Keratinocyte (primary cell): Measurements from ENCODE around the gene NAA35. TPM values are rescaled to one million over a fixed set of nuclear protein-coding genes. Genes with fewer than 3 reads are reported as not detected.

Source experiments
- DNase-seq: peaks from one replicate; pipeline ENCODE4 v3.0.0-alpha.2; 2011; ENCODE audit warnings: low read depth, missing footprints, low spot score
- FAIRE-seq: peaks from 2 replicates; lab custom pipeline; 2011; peaks lifted over from hg19 to GRCh38; lab: Jason Lieb, UNC
- H2AFZ ChIP-seq: 2 replicates; pipeline ENCODE4 v1.6.0; 2012; ENCODE audit warnings: low read length, control low read depth, inconsistent platforms; ENCODE audit not compliant: control insufficient read depth
- H3K27ac ChIP-seq: 2 replicates; pipeline ENCODE4 v1.5.1; 2011; ENCODE audit warnings: low read length; ENCODE audit not compliant: control insufficient read depth, insufficient read depth
- H3K27me3 ChIP-seq: 3 replicates; pipeline ENCODE4 v1.6.0; 2011; ENCODE audit warnings: low read length; ENCODE audit not compliant: control insufficient read depth, insufficient read depth; ENCODE audit errors: extremely low read depth
- H3K36me3 ChIP-seq, 2 experiments: 2 replicates in 1 of 2; 3 replicates in 1 of 2; pipeline ENCODE4 v1.5.1; 2011; ENCODE audit warnings: low read length in 2 of 2, mild to moderate bottlenecking in 1 of 2; ENCODE audit not compliant: control insufficient read depth in 2 of 2, insufficient read depth in 2 of 2; ENCODE audit errors: extremely low read depth in 1 of 2
- H3K4me1 ChIP-seq: 3 replicates; pipeline ENCODE4 v1.5.1; 2011; ENCODE audit warnings: low read length; ENCODE audit not compliant: control insufficient read depth, insufficient read depth; ENCODE audit errors: extremely low read depth
- H3K4me2 ChIP-seq: 3 replicates; pipeline ENCODE4 v1.6.0; 2011; ENCODE audit warnings: low read depth, low read length; ENCODE audit not compliant: control insufficient read depth, insufficient read depth; ENCODE audit errors: extremely low read depth
- H3K4me3 ChIP-seq, 3 experiments: fragments of 200-600 bp in 1 of 3; sonication (generic) in 1 of 3; 2 replicates in 2 of 3; 3 replicates in 1 of 3; pipeline ENCODE4 v1.5.1; 2011 to 2016; ENCODE audit warnings: low read length in 3 of 3, mild to moderate bottlenecking in 3 of 3, control low read depth in 2 of 3, inconsistent platforms in 1 of 3, low read depth in 1 of 3, mixed read lengths in 1 of 3, mixed run types in 1 of 3, moderate library complexity in 1 of 3; ENCODE audit not compliant: control insufficient read depth in 2 of 3, insufficient read depth in 2 of 3; ENCODE audit errors: extremely low read depth in 1 of 3
- H3K79me2 ChIP-seq: 2 replicates; pipeline ENCODE4 v1.6.0; 2012; ENCODE audit warnings: low read length; ENCODE audit not compliant: control insufficient read depth, insufficient read depth
- H3K9ac ChIP-seq: 3 replicates; pipeline ENCODE4 v1.6.0; 2011; ENCODE audit warnings: low read length; ENCODE audit not compliant: control insufficient read depth, insufficient read depth; ENCODE audit errors: extremely low read depth
- H3K9me1 ChIP-seq: 3 replicates; pipeline ENCODE4 v1.6.0; 2011; ENCODE audit warnings: low read length; ENCODE audit not compliant: control insufficient read depth, insufficient read depth; ENCODE audit errors: extremely low read depth
- H3K9me3 ChIP-seq: 2 replicates; pipeline ENCODE4 v1.5.1; 2012; ENCODE audit warnings: low read depth, low read length; ENCODE audit not compliant: control insufficient read depth
- H4K20me1 ChIP-seq: 3 replicates; pipeline ENCODE4 v1.6.0; 2011; ENCODE audit warnings: low read length; ENCODE audit not compliant: control insufficient read depth, insufficient read depth; ENCODE audit errors: extremely low read depth
- EZH2 ChIP-seq: IDR thresholded peaks from one replicate; pipeline ENCODE4 v1.6.1; 2012; ENCODE audit warnings: inconsistent platforms, mild to moderate bottlenecking, low read length, moderate library complexity
- dilution Hi-C: fragments of 300-500 bp; cut with MboI; formaldehyde crosslinking; loops from one replicate; pipeline ENCODE4 v1.7.0; 2020; ENCODE audit warnings: low sequenced_read_pairs; ENCODE audit not compliant: extremely low pct_ligation_motif_present
- polyA plus RNA-seq, 5 experiments: library from polyadenylated mRNA; depleted of rRNA in 3 of 5; stranded (reverse) in 3 of 5; stranded (forward) in 1 of 5; unstranded in 1 of 5; fragments of >200 nt; gene quantifications; 1 replicate in 1 of 5; 2 replicates in 3 of 5; 3 replicates in 1 of 5; pipeline versions ENCODE4 v1.2.1 to v1.2.3, GENCODE V29; 2011 to 2012; ENCODE audit warnings: missing spikeins in 2 of 5, low read depth in 1 of 5, low replicate concordance in 1 of 5
- TF ChIP-seq, protein P1 (sequence below), 3 experiments: IDR thresholded peaks in 1 of 3; conservative IDR thresholded peaks in 1 of 3; optimal IDR thresholded peaks in 1 of 3; 2 replicates in 2 of 3; 3 replicates in 1 of 3; pipeline versions ENCODE3 to v1.5.1; 2011; ENCODE audit warnings: low read length in 3 of 3, mild to moderate bottlenecking in 3 of 3, moderate library complexity in 2 of 3, control low read depth in 1 of 3, inconsistent platforms in 1 of 3; ENCODE audit not compliant: insufficient read depth in 2 of 3; ENCODE audit errors: extremely low read depth in 1 of 3

Gene NAA35
- polyA plus RNA-seq, 1 donor (not counting 4 experiments of a cell fraction or from before 2014, with no cell fraction given), result 33.8 TPM

DNA sequence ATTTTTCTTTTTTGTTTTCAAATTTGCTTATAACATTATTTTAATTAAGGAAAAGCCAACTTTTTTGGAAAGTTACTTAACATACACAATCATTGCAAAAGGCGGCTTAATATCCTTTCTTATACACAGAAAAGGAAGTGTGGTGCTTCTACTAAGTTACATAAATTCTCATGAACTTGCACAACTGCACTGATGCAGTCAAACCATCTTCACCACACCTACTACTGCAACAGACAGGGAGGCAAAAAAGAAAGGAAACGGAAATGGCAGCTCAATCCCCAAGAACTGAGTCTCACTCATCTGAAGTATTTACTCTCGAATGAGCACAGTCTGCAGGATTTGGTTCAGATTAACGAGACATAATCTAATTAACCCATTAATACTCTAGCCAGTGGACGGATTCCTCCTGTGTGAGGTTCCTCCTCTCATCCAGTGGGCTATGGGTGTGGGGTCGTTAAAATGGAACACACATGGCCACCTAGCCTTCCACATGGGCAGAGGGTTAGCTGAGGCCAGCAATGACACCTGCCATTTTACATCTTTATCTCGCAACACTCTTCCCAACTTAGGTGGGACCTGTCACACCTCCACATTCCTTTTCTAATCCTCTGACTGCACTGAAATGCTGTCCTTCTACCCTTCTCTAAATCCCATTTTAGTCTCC, 128.4 kb downstream of the NAA35 start:
- Histone ChIP-seq H3K27ac (no peak overlapping the region), H3K9ac (no peak overlapping the region), H3K9me1 (no peaks in the 10 kb centered on the region), H3K4me1 (no peaks in the 10 kb centered on the region), H3K79me2 (no peaks in the 10 kb centered on the region), H3K4me2 (no peak overlapping the region), H3K4me3 (no peak overlapping the region), H3K27me3 (no peaks in the 10 kb centered on the region), H3K9me3 (no peaks in the 10 kb centered on the region), H4K20me1 (no peaks in the 10 kb centered on the region), H3K36me3 (peaks cover 0 to 1% of the 10 kb centered on the region in 2 experiments), H2AFZ (no peak overlapping the region)
- no peak for FAIRE-seq
- DNase-seq, result no peak
- dilution Hi-C loops, result no loop called here
- TF ChIP-seq, protein P1, sequence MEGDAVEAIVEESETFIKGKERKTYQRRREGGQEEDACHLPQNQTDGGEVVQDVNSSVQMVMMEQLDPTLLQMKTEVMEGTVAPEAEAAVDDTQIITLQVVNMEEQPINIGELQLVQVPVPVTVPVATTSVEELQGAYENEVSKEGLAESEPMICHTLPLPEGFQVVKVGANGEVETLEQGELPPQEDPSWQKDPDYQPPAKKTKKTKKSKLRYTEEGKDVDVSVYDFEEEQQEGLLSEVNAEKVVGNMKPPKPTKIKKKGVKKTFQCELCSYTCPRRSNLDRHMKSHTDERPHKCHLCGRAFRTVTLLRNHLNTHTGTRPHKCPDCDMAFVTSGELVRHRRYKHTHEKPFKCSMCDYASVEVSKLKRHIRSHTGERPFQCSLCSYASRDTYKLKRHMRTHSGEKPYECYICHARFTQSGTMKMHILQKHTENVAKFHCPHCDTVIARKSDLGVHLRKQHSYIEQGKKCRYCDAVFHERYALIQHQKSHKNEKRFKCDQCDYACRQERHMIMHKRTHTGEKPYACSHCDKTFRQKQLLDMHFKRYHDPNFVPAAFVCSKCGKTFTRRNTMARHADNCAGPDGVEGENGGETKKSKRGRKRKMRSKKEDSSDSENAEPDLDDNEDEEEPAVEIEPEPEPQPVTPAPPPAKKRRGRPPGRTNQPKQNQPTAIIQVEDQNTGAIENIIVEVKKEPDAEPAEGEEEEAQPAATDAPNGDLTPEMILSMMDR (optimal IDR thresholded peaks at IDR 0.05 in 1 of 3, IDR thresholded peaks at IDR 0.05 in 1 of 3, conservative IDR thresholded peaks at IDR 0.05 in 1 of 3; ENCODE audit: extremely low read depth in 1 of 3, insufficient read depth in 2 of 3, low read length in 3 of 3), result no peak
- no peak for TF ChIP-seq EZH2

Other genes starting within 250 kb of the NAA35 start
- gene AGTPBP1, start 199.2 kb upstream of the NAA35 start, polyA plus RNA-seq, result 5.0 to 11.1 TPM (median 5.7 TPM) in 3 replicates
- 12.9 to 19.9 TPM (median 17.3 TPM) in 3 replicates for gene GOLM1, start 158.4 kb downstream of the NAA35 start, polyA plus RNA-seq